Retina (tissue), 1 donor: ENCODE data around the gene PPP1R14B.

Source experiments
- DNase-seq: peaks from one replicate; pipeline ENCODE4 v3.0.0-alpha.2; 2016

The PPP1R14B gene

DNA sequence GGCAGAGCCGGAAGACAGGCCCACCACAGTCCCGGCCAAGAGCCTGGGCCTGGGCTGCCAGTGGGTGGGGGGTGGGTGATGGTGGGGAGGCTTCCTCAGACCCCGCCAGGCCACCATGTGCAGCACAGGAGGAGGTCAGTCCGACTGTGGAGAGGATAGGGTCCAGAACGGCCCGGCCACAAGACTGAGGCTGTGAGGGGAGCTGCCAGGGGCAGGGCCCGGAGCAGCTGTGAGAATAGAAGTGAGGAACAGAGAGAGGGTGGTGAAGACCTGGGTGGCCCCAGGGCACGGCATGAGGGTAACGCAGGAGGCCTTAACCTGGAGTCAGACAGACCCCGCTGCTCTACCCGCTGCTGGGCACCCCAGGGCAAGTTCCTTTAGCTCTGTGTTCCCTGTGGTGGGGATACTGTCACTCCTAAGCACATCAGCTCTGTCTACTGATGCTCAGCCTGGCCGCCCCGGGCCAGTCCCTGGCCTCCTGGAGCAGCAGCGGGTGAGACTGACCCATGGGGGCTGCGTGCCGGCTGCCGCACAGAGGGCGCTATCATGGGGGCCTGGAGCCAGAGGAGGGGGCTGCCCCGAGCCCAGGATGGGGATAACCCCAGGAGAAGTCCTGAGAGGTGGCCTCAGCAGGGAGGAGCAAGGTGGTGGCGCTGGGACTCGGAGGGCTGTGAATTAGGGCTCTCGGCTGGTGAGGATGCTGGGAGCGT, 38.5 kb downstream of the PPP1R14B start:
- DNase-seq: no peak

DNA sequence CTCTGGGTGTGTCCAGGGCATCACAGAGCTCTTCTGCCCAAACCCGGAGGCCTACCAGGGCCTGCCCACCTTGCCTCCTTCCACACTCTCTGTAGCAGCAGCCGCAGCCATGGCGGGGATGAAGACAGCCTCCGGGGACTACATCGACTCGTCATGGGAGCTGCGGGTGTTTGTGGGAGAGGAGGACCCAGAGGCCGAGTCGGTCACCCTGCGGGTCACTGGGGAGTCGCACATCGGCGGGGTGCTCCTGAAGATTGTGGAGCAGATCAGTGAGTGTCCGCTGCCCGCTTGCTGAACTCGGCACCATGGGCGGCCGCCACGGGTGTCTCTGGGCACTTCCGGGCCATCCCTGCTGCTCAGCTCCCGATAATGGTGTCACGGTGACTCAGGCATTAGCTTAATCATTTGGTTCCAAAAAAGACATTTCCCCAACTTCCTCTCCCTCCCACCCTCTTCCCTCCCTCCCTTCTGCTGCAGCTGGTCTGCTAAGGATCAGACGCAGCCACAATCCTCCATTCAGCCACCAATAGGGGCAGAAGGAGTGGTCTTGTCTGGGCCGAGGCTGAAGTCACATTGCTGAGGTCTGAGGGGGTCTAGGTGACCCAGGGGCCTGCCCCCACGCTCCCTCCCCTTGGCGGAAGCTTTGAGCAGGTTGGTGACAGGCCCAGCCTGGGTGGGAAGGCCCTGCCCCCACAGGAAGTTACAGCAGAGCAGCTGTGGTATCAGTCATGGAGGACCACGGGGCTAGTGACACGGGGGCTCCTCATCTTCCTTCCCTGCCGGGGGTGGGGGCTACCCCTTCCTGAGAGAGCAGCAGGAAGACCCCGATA, 39.3 kb downstream of the PPP1R14B start:
- no peak for DNase-seq

DNA sequence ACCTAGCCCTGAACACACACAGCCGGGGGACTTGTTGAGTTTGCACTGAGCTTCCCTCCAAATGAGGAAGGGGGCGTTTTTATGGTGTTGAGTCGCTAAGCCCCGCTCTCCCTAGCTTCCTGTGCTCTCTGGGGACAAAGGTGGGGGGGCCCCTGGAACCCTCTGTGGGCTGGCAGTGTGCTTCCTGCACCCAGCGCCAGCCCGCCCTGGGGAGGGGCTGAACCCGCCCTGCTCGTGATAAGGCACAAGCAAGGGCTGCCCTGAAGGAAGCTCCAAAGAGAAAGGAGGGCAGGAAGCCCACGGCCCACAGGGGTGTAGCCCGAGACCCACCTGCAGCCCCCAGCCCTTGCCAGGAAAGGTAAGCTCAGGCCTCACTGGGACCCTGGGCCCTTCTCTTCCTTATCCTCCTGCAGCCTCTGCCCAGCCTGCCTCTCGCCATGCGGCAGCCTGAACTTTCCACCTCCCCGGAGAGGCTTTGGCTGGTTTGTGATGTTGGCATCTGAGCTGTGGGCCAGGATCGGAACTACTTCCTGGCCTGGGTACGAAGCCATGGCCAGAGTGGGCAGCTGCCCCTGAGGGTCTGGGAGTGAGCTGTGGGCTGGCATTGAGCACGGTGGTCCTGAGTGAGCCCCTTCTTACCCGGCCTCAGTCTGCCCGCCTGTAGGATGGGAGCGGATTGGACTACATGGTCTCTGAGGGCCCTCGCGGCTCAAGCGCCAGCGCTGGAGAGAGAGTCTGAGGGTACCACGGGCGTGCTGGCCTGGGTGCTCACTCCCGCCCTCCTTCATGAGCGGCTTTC, 40.1 kb downstream of the PPP1R14B start, which contains the start of gene FERMT3:
Gene FERMT3, plus strand, starts transcription at position 265 of the 799 bp plus-strand sequence. CDS start 644 bp downstream, outside the sequence.
- DNase-seq: no peak

GRCh38 chr11:64204464-64204989, 42.2 kb downstream of the PPP1R14B start:
- DNase-seq: peak; percentile 75

- DNase-seq: no peak
Observed at GRCh38 chr11:64204080-64204440, 42.7 kb downstream of the PPP1R14B start.

- DNase-seq: no peak
Observed at GRCh38 chr11:64203421-64204079, 43.2 kb downstream of the PPP1R14B start.

DNA sequence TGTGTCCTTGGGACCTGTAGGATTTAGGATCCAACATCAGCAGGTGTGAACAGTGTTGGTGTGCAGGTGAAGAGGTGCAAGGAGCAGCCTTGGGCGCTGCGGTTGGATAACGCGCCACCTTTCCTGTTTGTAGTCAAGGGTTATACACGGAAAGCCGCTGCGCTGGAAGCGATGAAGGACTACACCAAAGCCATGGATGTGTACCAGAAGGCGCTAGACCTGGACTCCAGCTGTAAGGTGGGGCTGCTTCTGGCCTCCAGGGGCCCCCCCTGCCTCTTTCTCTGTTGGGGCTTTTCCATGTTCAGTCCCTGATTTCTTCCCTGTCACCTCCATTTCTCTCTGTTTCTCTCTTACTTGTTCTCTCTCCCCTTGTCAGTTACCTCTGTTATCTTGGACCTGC, 43.8 kb downstream of the PPP1R14B start:
- no peak for DNase-seq

GRCh38 chr11:64201543-64201942, 45.2 kb downstream of the PPP1R14B start:
- no peak for DNase-seq

GRCh38 chr11:64198511-64198910, 48.2 kb downstream of the PPP1R14B start:
- no peak for DNase-seq

DNA sequence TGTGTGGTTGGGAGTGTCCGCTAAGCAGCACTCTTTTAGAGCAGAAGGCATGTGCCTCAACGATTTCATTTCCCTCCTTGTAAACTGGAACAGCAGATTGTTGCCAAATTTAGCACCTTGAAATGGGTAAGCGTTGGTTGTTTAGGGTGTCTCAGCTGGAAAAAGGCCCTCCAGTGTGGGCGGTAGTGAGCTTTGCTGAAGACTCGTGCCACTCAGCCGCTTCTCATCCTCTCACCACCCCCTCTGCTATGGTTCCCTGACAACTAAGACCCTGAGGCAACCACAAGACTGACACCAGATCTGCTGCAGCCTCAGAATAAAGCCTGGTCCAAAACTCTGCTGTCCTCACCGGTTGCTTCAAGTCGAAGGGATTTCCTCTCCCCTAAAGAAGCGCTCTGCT, 50.1 kb downstream of the PPP1R14B start:
- no peak for DNase-seq
